Aorta (tissue), 5 donors: Measurements from ENCODE around the gene IFNE. TPM values are rescaled to one million over a fixed set of nuclear protein-coding genes. Genes with fewer than 3 reads are reported as not detected.
"Not testable (repeated sequence)": the region's sequence is repeated elsewhere in the genome, so short reads cannot be mapped to it uniquely, and the experiment has no call there.

ENCODE experiments used
- ATAC-seq: fragments of 200-7000 bp; cut with Tn5 transposase; one replicate; pipeline ENCODE4 v1.9.1; 2022; ENCODE audit warnings: moderate library complexity; ENCODE audit not compliant: low FRiP score
- DNase-seq, 2 donors: peaks; one replicate each; pipeline ENCODE4 v3.0.0-alpha.2; 2020
- H3K27ac ChIP-seq, 2 donors: one replicate each; pipeline ENCODE4 v1.5.1; 2013; ENCODE audit warnings: low read length in 2 of 2, mild to moderate bottlenecking in 2 of 2, moderate library complexity in 2 of 2, control low read depth in 1 of 2, inconsistent platforms in 1 of 2, low read depth in 1 of 2
- H3K27me3 ChIP-seq, 2 donors: one replicate each; pipeline ENCODE4 v1.6.1; 2013; ENCODE audit warnings: control low read depth in 1 of 2, low read length in 1 of 2, mild to moderate bottlenecking in 1 of 2, moderate library complexity in 1 of 2; ENCODE audit not compliant: insufficient read depth in 2 of 2, control insufficient read depth in 1 of 2
- H3K36me3 ChIP-seq, 2 donors: one replicate each; pipeline ENCODE4 v1.6.1; 2013; ENCODE audit warnings: control low read depth in 1 of 2, low read length in 1 of 2, mild to moderate bottlenecking in 1 of 2; ENCODE audit not compliant: insufficient read depth in 2 of 2, control insufficient read depth in 1 of 2
- H3K4me1 ChIP-seq, 2 donors: one replicate each; pipeline ENCODE4 v1.6.1; 2013; ENCODE audit warnings: low read length in 2 of 2, control low read depth in 1 of 2, mild to moderate bottlenecking in 1 of 2, moderate library complexity in 1 of 2; ENCODE audit not compliant: insufficient read depth in 2 of 2, control insufficient read depth in 1 of 2
- H3K4me3 ChIP-seq, 2 donors: one replicate each; pipeline ENCODE4 v1.5.1; 2013; ENCODE audit warnings: low read length in 2 of 2, control low read depth in 1 of 2, mild to moderate bottlenecking in 1 of 2
- H3K9me3 ChIP-seq: one replicate; pipeline ENCODE4 v1.6.1; 2013; ENCODE audit warnings: mild to moderate bottlenecking, low read length; ENCODE audit not compliant: control insufficient read depth
- whole genome bisulfite sequencing, 2 donors: extraction: QIAGEN DNeasy Blood & Tissue Kit; methylation state at CpG; one replicate each; pipeline ENCODE4 v1.1.7; 2013; 5-methylcytosine and 5-hydroxymethylcytosine counted together
- intact Hi-C, 2 donors: fragments of 100-400 bp; cut with DNase I; formaldehyde crosslinking; loops; one replicate each; pipeline versions ENCODE4 v1.14.2 to v1.15.0; 2022
- polyA plus RNA-seq, 2 donors: library from polyadenylated mRNA; stranded (reverse); fragments of 200-250 nt; gene quantifications; one replicate each; pipeline ENCODE4 v1.2.3, GENCODE V29; 2013
- total RNA-seq, 2 donors: library from RNA; stranded (reverse); fragmentation: NEBNext Ultra II Directional; extraction: Animal tissue kit (Norgen Biotek cat#: 25700); gene quantifications; one replicate each; pipeline ENCODE4 v1.2.1, GENCODE V29; 2021
- donor health status: healthy with polysubstance abuse.
- donor health status: Bipolar disorder and iron deficiency.
- donor health status: DM: no; HTN: no; CAD: no.
- donor health status: DM: no; HTN: no; CAD: no.
- donor health status: DM: yes; HTN: yes; CAD: no.

The IFNE gene
- total and polyA plus RNA-seq, 4 donors, result not detected

DNA sequence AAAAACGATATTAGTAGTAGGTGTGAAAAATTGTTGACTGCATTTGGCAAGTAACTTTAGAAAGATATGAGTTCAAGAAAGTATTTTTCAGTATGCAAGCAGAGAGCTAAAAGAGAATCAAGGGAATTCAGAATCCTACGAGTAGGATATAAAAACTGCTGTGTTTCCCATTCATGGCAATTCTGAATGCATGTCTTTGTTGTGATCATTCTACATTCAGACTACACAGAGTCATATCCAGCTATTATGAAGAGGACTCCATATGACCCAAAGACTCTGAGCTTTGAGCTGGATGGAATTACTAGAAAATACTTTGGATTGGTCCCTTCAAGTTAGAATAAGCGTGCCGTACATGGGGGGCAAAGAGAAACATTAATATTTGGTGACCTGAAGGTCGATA is 12.0 kb downstream of the IFNE start:
- H3K36me3 ChIP-seq, result no peaks in the 10 kb centered on the region
- 79 to 84% methylated on average over 5 of the region's 5 CpGs for WGBS, 2 donors
- intact Hi-C loops, result no loop called here

DNA sequence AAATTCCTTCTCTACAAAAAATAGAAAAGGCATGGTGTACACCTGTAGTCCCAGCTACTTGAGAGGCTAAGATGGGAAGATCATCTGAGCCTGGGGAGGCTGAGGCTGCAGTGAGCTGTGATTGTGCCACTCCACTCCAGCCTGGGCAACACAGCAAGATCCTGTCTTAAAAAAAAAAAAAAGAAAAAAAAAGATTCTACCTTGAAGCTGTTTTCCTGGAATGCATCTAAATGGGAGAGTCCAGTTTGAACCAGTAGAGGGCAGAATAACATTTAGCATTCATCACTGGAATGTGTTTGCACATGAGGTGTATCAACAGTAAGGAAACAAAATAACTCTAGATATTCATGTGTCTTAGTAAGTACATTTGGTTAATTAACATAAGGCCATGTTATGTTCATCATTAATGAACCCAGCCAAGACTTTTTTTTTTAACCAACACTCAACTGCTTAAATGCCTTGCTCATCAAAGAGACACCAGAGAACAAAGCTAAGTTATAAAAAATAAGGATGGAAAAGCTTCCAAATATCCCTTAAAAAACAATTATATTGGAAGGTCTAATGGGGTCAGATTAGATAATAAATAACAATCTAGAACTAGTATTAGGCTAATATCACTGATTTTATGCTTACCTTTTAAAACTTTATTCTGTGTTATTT is 16.1 kb downstream of the IFNE start:
- H3K36me3 ChIP-seq, result no peaks in the 10 kb centered on the region
- no peak overlapping the region for H3K4me3 ChIP-seq
- DNase-seq (no peak), ATAC-seq (no peak)
- H3K4me1 ChIP-seq, result no peaks in the 10 kb centered on the region
- H3K27ac ChIP-seq, result no peak overlapping the region
- no peaks in the 10 kb centered on the region for H3K27me3 ChIP-seq
- H3K9me3 ChIP-seq, result peaks cover 3% of the 10 kb centered on the region
- intact Hi-C loops, result loop anchor here (5.0 to 10.0 kb wide), 2 partner anchors 59 to 321 kb away; no protein-coding TSS in a partner anchor

More for the DNA sequence above, 12.0 kb downstream of the IFNE start:
- H3K9me3 ChIP-seq, result no peaks in the 10 kb centered on the region
- no peak overlapping the region for H3K27ac ChIP-seq
- H3K4me3 ChIP-seq, result no peak overlapping the region
- ATAC-seq, result no peak
- H3K4me1 ChIP-seq, result no peaks in the 10 kb centered on the region
- no peak for DNase-seq
- H3K27me3 ChIP-seq, result no peaks in the 10 kb centered on the region

DNA sequence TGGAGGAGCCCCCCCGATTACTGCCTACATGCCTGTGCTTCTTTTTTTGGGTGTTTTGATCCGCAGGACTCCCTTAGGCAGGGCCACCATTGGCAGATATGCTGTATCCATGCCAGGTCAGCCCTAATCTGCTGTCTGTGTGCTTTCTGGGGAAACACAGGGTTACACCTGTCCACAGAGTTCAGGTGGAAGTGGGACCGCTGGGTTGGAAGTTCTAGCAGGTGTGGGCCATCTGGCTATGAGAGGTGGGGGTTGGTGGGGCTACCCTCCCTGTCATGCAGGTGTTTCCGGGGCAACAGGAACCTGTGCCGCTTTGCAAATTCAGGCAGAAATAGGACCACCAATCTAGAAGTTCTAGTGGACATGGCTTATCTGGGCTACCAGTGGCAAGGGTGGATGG is 17.0 kb downstream of the IFNE start:
- DNase-seq (no peak), ATAC-seq (no peak)
- H3K9me3 ChIP-seq, result peaks cover 3% of the 10 kb centered on the region
- no peak overlapping the region for H3K4me3 ChIP-seq
- H3K27me3 ChIP-seq, result no peaks in the 10 kb centered on the region
- no peaks in the 10 kb centered on the region for H3K36me3 ChIP-seq
- no peak overlapping the region for H3K27ac ChIP-seq
- intact Hi-C loops, result loop anchor here (5.0 to 10.0 kb wide), 2 partner anchors 60 to 322 kb away; no protein-coding TSS in a partner anchor
- 91 to 93% methylated on average over 5 of the region's 5 CpGs for WGBS, 2 donors
- no peaks in the 10 kb centered on the region for H3K4me1 ChIP-seq

DNA sequence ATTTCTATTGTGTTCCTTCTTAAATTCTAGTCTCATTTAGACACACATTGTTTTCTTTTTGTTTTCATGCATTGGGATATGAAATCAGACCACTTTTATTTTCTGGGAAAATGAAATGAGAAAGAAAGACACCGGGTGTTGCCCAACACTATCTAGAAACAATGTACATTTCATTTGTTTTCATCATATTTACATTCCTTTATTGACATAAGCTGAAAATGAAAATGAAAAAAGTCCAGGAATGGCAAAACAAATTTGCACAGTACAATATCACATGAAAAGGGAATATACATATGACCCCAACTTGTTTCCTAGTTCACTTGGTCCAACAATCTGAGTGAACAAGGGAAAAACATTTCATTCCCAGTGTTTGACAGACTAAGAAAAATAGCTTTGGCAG is 20.7 kb downstream of the IFNE start:
- intact Hi-C loops, result loop anchor here in 1 of 2 donors (10.0 kb wide), 1 partner anchor 63 kb away; no protein-coding TSS in a partner anchor
- 82 to 87% methylated on average over 1 of the region's 1 CpG for WGBS, 2 donors

DNA sequence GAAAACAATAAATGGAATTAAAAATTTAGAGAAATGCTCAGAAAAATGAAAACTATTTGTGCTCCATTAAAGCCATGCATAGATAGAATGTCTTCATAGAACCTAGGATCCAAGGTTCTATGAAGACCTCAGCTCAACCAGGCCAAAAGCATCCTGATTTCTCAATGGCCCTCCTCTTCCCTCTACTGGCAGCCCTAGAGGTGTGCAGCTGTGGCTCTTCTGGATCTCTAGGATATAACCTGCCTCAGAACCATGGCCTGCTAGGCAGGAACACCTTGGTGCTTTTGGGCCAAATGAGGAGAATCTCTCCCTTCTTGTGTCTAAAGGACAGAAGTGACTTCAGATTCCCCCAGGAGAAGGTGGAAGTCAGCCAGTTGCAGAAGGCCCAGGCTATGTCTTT is 26.8 kb downstream of the IFNE start:
- DNase-seq (no peak), ATAC-seq (no peak)
- no peaks in the 10 kb centered on the region for H3K4me1 ChIP-seq
- H3K27ac ChIP-seq, result no peak overlapping the region
- no peaks in the 10 kb centered on the region for H3K27me3 ChIP-seq
- intact Hi-C loops, result no loop called here
- no peaks in the 10 kb centered on the region for H3K9me3 ChIP-seq
- H3K36me3 ChIP-seq, result no peaks in the 10 kb centered on the region
- no peak overlapping the region for H3K4me3 ChIP-seq

More for the DNA sequence above, 20.7 kb downstream of the IFNE start:
- Histone ChIP-seq H3K36me3 (no peaks in the 10 kb centered on the region), H3K4me1 (no peaks in the 10 kb centered on the region), H3K9me3 (peaks cover 3% of the 10 kb centered on the region), H3K27me3 (no peaks in the 10 kb centered on the region), H3K27ac (no peak overlapping the region), H3K4me3 (no peak overlapping the region)
- DNase-seq, result no peak
- ATAC-seq, result no peak

DNA sequence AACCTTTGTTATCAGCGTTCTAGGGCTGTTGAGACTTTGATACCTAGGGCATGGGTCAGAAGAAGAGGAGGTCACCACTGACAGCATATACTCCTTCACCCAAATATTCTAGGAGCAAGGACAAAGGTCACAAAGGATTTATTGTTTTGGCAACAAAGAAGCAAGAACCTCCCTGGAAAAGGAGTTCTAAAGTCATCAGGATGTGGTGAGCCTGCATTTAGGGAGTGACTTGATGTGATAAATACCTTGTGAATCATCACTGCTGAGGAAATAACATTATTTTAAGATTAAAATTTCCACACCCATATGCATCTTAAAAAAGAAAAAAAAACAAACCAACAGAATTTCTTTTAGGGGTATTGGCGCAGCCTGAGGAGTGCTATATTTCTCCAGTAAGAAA is 28.0 kb downstream of the IFNE start:
- Histone ChIP-seq H3K9me3 (no peaks in the 10 kb centered on the region), H3K36me3 (no peaks in the 10 kb centered on the region), H3K4me1 (no peaks in the 10 kb centered on the region), H3K4me3 (no peak overlapping the region), H3K27ac (no peak overlapping the region), H3K27me3 (no peaks in the 10 kb centered on the region)
- no peak for DNase-seq
- ATAC-seq, result no peak
- 55 to 70% methylated on average over 2 of the region's 2 CpGs for WGBS, 2 donors
- intact Hi-C loops, result loop anchor here in 1 of 2 donors (5.0 kb wide), 1 partner anchor 137 kb away; no protein-coding TSS in a partner anchor

DNA sequence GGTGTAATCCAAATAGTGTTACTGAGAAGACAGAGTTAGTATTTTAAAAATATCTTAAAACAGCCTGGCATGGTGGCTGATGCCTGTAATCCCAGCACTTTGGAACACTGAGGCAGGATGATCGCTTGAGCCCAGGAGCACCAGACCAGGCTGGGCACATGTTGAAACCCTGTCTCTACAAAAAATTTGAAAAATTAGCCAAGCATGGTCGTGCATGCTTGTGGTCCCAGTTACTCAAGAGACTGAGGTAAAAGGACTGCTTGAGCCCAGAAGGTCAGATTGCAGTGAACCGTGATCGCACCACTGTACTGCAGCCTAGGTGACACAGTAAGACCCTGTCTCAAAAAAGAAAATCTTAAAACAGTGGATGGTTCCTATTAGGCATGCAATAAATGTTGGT is 29.4 kb downstream of the IFNE start:
- H3K4me1 ChIP-seq, result no peaks in the 10 kb centered on the region
- no peak for DNase-seq
- H3K27ac ChIP-seq, result no peak overlapping the region
- no peaks in the 10 kb centered on the region for H3K27me3 ChIP-seq
- ATAC-seq, result no peak
- H3K4me3 ChIP-seq, result no peak overlapping the region
- no peaks in the 10 kb centered on the region for H3K36me3 ChIP-seq
- intact Hi-C loops, result loop anchor here in 1 of 2 donors (5.0 kb wide), 1 partner anchor 135 kb away; no protein-coding TSS in a partner anchor
- WGBS, 2 donors, result 69 to 71% methylated on average over 4 of the region's 4 CpGs
- no peaks in the 10 kb centered on the region for H3K9me3 ChIP-seq

DNA sequence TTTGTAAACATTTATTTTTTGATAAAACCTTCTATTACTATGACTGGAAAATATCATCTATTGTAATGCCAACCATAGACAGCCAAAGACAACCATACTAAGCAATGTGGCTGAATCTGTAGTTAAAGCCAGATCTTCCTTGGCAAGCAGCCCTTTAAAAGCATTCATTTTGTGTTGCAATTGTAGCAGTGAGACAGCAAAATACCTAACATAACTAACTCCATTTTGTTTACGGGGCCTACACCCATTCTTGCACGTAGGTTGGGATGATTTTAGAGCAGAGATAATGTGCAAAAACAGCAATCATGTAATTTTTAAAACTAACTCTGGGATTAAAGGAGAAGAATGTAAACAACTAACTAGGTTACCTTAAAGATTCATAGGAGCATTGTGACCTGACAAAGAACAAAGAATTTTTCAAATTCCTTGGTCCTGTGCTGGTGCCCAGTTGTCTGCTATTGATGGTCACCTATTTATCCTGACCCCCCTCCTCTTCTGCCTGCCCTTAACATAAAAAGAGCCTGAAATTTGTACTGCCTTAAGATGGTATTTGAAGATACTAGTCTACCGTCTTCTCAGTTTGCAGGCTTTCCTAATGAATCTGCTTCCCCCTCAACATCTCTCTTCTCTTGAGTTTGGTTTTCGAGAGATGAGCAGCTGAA is 31.2 kb downstream of the IFNE start:
- Histone ChIP-seq H3K27me3 (no peaks in the 10 kb centered on the region), H3K4me1 (no peaks in the 10 kb centered on the region), H3K27ac (no peak overlapping the region), H3K4me3 (no peak overlapping the region), H3K9me3 (no peaks in the 10 kb centered on the region), H3K36me3 (no peaks in the 10 kb centered on the region)
- no peak for DNase-seq
- ATAC-seq, result no peak
- WGBS, 2 donors, result 77 to 81% methylated on average over 4 of the region's 4 CpGs
- intact Hi-C loops, result loop anchor here in 1 of 2 donors (5.0 kb wide), 1 partner anchor 134 kb away; no protein-coding TSS in a partner anchor

DNA sequence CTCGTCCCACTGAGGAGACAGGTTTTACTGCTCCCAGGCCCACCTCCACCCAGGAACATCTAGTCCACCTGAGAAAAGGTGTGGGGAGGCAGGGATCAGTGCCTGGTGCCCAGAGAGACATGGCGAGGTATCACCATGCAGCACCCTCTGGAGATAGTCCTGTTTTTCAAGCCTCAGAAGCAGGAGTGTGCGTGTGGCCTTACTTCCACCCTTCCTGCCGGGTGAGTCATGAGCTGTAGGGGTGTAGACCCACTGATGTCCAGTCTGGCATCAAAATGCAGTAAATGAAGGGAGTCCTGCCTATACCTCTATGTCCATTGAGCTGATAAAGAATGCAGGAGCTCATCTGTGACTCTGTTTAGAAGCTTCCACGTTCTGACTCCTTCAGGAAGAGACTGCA is 32.8 kb downstream of the IFNE start:
- 78 to 80% methylated on average over 5 of the region's 5 CpGs for WGBS, 2 donors
- intact Hi-C loops, result not testable (repeated sequence)
- peak; percentile 24 for ATAC-seq

More for the DNA sequence above, 32.8 kb downstream of the IFNE start:
- DNase-seq, H3K4me1 ChIP-seq, H3K4me3 ChIP-seq, H3K36me3 ChIP-seq, H3K27ac ChIP-seq, H3K27me3 ChIP-seq, H3K9me3 ChIP-seq: not testable (repeated sequence)
